ENCODE results near the gene S100Z.

S100Z gene

DNA sequence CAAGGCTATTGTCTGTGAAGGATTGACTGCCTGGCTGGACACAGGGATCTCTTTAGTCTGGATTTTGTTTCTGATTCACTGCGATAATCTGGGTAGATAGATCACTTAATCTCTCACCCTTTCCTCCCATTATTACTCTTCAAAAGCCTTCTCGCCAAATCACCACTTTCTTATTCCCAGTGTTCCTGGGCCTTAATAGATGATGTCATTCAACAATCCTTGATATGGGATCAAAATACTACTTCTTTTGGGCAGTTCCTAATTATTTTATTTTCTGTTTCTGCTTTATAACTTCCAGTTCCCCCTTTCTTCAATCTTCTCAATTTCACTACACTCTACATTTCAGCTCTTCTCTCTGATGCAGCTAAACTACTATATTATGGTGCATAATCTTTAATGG, 96.3 kb downstream of the S100Z start:
- H3K27me3 Mint-ChIP-seq (ENCODE audit: low read depth, poor library complexity) = peaks cover 13% of the 10 kb centered on the region
- DNase-seq = no peak
- no peaks in the 10 kb centered on the region for H3K9me3 Mint-ChIP-seq
- peaks cover 4% of the 10 kb centered on the region for H3K36me3 Mint-ChIP-seq (ENCODE audit: low read depth)
- peaks cover 23% of the 10 kb centered on the region for H3K4me1 Mint-ChIP-seq
- no peak overlapping the region for H3K4me3 Mint-ChIP-seq
- TF ChIP-seq, protein P1, sequence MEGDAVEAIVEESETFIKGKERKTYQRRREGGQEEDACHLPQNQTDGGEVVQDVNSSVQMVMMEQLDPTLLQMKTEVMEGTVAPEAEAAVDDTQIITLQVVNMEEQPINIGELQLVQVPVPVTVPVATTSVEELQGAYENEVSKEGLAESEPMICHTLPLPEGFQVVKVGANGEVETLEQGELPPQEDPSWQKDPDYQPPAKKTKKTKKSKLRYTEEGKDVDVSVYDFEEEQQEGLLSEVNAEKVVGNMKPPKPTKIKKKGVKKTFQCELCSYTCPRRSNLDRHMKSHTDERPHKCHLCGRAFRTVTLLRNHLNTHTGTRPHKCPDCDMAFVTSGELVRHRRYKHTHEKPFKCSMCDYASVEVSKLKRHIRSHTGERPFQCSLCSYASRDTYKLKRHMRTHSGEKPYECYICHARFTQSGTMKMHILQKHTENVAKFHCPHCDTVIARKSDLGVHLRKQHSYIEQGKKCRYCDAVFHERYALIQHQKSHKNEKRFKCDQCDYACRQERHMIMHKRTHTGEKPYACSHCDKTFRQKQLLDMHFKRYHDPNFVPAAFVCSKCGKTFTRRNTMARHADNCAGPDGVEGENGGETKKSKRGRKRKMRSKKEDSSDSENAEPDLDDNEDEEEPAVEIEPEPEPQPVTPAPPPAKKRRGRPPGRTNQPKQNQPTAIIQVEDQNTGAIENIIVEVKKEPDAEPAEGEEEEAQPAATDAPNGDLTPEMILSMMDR (IDR thresholded peaks at IDR 0.05) = no peak
- H3K27ac Mint-ChIP-seq = no peak overlapping the region

DNA sequence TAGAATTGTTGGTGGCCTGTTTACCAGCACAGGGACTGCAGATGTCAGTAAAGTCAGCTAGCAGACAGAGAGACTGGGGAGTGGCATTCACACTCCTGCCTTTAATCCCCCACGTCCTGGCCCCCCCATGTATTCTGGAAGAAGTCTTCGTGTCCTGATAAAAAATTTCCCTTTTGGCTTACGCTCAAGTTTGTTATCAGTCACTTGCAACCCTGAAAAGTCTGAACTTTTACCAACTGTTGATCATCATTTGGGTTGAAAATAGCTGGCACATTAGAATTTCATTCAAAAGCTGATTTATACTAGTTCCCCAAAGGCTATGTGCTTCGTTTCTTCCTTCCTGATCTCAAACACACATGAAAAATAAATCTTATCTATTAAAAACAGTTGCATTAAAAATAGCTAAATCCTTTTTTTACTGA, 97.3 kb downstream of the S100Z start:
- DNase-seq = no peak
- no peak overlapping the region for H3K27ac Mint-ChIP-seq
- H3K27me3 Mint-ChIP-seq (ENCODE audit: low read depth, poor library complexity) = peaks cover 23% of the 10 kb centered on the region
- no peak overlapping the region for H3K4me3 Mint-ChIP-seq
- no peaks in the 10 kb centered on the region for H3K9me3 Mint-ChIP-seq
- no peaks in the 10 kb centered on the region for H3K36me3 Mint-ChIP-seq (ENCODE audit: low read depth)
- peaks cover 23% of the 10 kb centered on the region for H3K4me1 Mint-ChIP-seq
- TF ChIP-seq, protein P1 (IDR thresholded peaks at IDR 0.05) = no peak

DNA sequence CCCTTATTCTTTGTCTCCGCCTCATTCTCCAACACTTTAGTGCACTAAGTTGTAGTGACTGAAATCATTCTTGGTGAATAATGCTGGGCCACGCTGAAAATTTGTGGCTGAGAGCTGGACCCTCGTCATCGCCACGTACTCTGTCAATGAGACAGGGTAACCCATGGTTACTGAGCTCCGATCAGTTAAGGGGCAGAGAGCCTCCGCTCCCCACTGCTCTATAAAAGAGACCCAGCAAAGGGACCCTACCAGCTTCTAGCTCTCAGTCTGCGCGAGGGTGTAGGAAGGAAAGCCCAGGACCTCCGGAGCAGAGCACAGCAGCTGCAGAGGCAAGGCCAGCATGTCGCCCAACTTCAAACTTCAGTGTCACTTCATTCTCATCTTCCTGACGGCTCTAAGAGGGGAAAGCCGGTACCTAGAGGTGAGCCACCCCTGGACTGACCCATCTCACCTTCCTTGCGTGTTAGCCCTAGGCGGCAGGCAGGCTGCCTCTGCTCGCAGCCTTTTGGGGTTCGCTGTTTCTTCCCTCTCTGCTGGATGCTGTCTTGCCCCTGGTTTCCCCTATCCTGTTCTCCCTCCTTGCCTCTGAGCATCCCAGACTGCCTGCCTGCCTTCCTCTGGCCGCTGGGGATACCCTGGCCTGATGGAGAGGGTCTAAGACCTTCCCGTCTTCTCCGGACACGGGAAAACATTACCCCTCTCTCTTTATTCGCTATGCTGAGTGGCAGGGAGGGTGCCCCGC, 103.2 kb downstream of the S100Z start, which contains the start of gene CRHBP:
CRHBP (plus strand) TSS at position 251 of the 742 bp plus-strand sequence; CDS start at position 341, 90 bp downstream.
- TF ChIP-seq, protein P1 (IDR thresholded peaks at IDR 0.05) = no peak
- Mint-ChIP-seq H3K36me3 (ENCODE audit: low read depth) (no peaks in the 10 kb centered on the region), H3K4me3 (peak within 1 kb of the TSS; percentile 76), H3K27ac (no peak within 1 kb of the TSS), H3K4me1 (peaks cover 4% of the 10 kb centered on the region), H3K27me3 (ENCODE audit: low read depth, poor library complexity) (peaks cover 71% of the 10 kb centered on the region), H3K9me3 (peaks cover 11% of the 10 kb centered on the region)
- DNase-seq = no peak

DNA sequence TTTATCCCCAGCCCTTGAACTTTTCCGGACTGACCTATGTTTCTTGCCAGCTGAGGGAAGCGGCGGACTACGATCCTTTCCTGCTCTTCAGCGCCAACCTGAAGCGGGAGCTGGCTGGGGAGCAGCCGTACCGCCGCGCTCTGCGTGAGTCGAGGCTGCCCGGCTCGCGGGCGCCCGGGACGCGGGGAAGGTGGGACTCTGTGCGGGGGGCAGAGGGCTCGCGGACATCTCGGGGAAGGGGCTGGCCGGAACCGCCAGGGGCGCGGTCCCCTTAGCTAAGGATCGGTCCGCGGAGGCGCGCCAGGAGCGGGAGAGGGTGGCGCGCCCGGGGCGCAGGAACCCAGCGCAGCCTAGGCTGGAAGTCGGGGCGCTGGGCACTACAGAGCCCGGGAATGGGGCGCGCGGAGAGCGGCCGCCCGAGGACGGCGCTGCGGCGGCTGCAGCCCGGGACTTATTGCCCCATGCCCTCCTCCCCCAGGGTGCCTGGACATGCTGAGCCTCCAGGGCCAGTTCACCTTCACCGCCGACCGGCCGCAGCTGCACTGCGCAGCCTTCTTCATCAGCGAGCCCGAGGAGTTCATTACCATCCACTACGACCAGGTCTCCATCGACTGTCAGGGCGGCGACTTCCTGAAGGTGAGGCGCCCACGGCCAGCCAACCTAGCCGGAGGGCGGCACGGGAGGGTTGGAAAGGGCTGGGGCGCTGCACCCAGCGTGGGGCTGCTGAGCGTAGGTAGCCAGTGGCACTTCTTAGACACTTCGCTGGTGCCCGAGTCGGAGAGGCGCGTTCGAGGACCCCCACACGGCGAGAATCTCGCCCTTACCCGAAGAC, 104.0 kb downstream of the S100Z start:
- H3K4me3 Mint-ChIP-seq = peak overlapping the region; percentile 76
- peaks cover 7% of the 10 kb centered on the region for H3K4me1 Mint-ChIP-seq
- H3K27me3 Mint-ChIP-seq (ENCODE audit: low read depth, poor library complexity) = peaks cover 71% of the 10 kb centered on the region

DNA sequence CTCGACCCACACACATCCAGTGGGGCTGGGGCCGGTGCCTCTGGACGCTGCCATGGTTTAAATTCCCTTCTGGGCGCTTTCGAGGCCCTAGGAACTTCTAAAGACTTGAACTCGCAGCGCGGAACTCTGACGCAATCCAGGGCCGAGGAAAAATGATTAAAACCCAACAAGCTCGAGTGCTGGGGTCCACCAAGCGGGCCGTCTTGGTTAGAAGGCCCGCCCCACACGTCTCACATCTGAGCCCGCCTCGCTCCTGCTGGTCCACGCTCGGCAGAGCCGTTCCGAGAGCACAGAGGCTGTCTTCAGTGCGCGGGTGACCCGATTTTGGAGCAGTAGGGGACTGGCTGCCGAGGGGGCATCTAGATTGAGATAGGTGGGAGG, 104.6 kb downstream of the S100Z start:
- H3K27ac Mint-ChIP-seq = no peak overlapping the region
- H3K36me3 Mint-ChIP-seq (ENCODE audit: low read depth) = no peaks in the 10 kb centered on the region
- H3K4me1 Mint-ChIP-seq = peaks cover 13% of the 10 kb centered on the region
- TF ChIP-seq, protein P1 (IDR thresholded peaks at IDR 0.05) = no peak
- peak overlapping the region; percentile 76 for H3K4me3 Mint-ChIP-seq
- DNase-seq = peak; percentile 14
- H3K27me3 Mint-ChIP-seq (ENCODE audit: low read depth, poor library complexity) = peaks cover 71% of the 10 kb centered on the region
- H3K9me3 Mint-ChIP-seq = peaks cover 11% of the 10 kb centered on the region

More for the DNA sequence above, 104.0 kb downstream of the S100Z start:
- Mint-ChIP-seq H3K9me3 (peaks cover 11% of the 10 kb centered on the region), H3K36me3 (ENCODE audit: low read depth) (no peaks in the 10 kb centered on the region), H3K27ac (no peak overlapping the region)
- TF ChIP-seq, protein P1 (IDR thresholded peaks at IDR 0.05) = no peak
- peak; percentile 64 for DNase-seq

Data from nephron progenitor cell (in vitro differentiated cells).